Large intestine (tissue), 12 donors: ENCODE measurements around the gene SCGB1C1. TPM values are rescaled to one million over a fixed set of nuclear protein-coding genes. Genes with fewer than 3 reads are reported as not detected.
"Not testable (repeated sequence)": the region's sequence is repeated elsewhere in the genome, so short reads cannot be mapped to it uniquely, and the experiment has no call there.

Experiments used
- DNase-seq, 2 donors: peaks; one replicate each; pipeline versions ENCODE4 v3.0.0 to v3.0.0-alpha.2; 2013
- H3K27ac ChIP-seq: one replicate; pipeline ENCODE4 v1.5.1; 2013; ENCODE audit warnings: low read length
- H3K27me3 ChIP-seq: 2 replicates; pipeline ENCODE4 v1.6.1; 2013; ENCODE audit warnings: low read length; ENCODE audit not compliant: control insufficient read depth, insufficient read depth
- H3K36me3 ChIP-seq: 2 replicates; pipeline ENCODE4 v1.6.1; 2013; ENCODE audit warnings: low read length; ENCODE audit not compliant: control insufficient read depth, insufficient read depth
- H3K4me1 ChIP-seq: one replicate; pipeline ENCODE4 v1.6.1; 2013; ENCODE audit warnings: low read length; ENCODE audit not compliant: control insufficient read depth, insufficient read depth
- H3K4me3 ChIP-seq: one replicate; pipeline ENCODE4 v1.5.1; 2013; ENCODE audit warnings: low read length
- H3K9me3 ChIP-seq: one replicate; pipeline ENCODE4 v1.6.1; 2013; ENCODE audit warnings: mild to moderate bottlenecking, low read depth, low read length, moderate library complexity; ENCODE audit not compliant: control insufficient read depth
- WGBS: methylation state at CpG from one replicate; pipeline ENCODE4 v1.1.5; 2013; ENCODE audit warnings: low lambda C conversion rate; ENCODE audit not compliant: insufficient coverage; 5-methylcytosine and 5-hydroxymethylcytosine counted together
- long read RNA-seq, 11 donors: transcript quantifications; one replicate each; lab custom pipeline, GENCODE V29; 2026
- polyA plus RNA-seq: library from polyadenylated mRNA; unstranded; fragments of 120-200 nt; gene quantifications from one replicate; pipeline ENCODE4 v1.2.1, GENCODE V29; 2013

SCGB1C1 gene
- not detected for polyA plus RNA-seq
- long read RNA-seq, donor 1: 0 reads
- long read RNA-seq, donor 2: 0 reads
- long read RNA-seq, donor 3: 0 reads
- long read RNA-seq, donor 4: 0 reads
- long read RNA-seq, donor 5: 0 reads
- long read RNA-seq, donor 6: 0 reads
- long read RNA-seq, donor 7: 0 reads
- long read RNA-seq, donor 8: 0 reads
- long read RNA-seq, donor 9: 0 reads
- long read RNA-seq, donor 10: 0 reads
- long read RNA-seq, donor 11: 0 reads

- no CpG with 5 or more reads among the region's 11 CpGs for WGBS
- H3K4me1 ChIP-seq, H3K27ac ChIP-seq, H3K27me3 ChIP-seq, DNase-seq, H3K9me3 ChIP-seq, H3K4me3 ChIP-seq, H3K36me3 ChIP-seq: not testable (repeated sequence)
These were observed at the start of gene SCGB1C1 for GRCh38 chr11:192674-193128. TSS of gene SCGB1C1 (plus strand) at chr11:193078. CDS start at chr11:193100, 22 bp downstream.

GRCh38 chr11:180242-180641, 12.6 kb upstream of the SCGB1C1 start:
- WGBS: no CpG with 5 or more reads among the region's 13 CpGs
- H3K27me3 ChIP-seq, H3K27ac ChIP-seq, H3K9me3 ChIP-seq, H3K4me3 ChIP-seq, H3K36me3 ChIP-seq, H3K4me1 ChIP-seq, DNase-seq: not testable (repeated sequence)

- H3K27ac ChIP-seq, H3K4me1 ChIP-seq, H3K27me3 ChIP-seq, H3K36me3 ChIP-seq, H3K9me3 ChIP-seq, H3K4me3 ChIP-seq, DNase-seq: not testable (repeated sequence)
- no CpG with 5 or more reads among the region's 55 CpGs for WGBS
These were observed 3.6 kb upstream of the SCGB1C1 start for GRCh38 chr11:189200-189783.

- WGBS: no CpG with 5 or more reads among the region's 25 CpGs
- not testable (repeated sequence) for H3K9me3 ChIP-seq, DNase-seq, H3K4me1 ChIP-seq, H3K4me3 ChIP-seq, H3K27me3 ChIP-seq, H3K27ac ChIP-seq, H3K36me3 ChIP-seq
These were observed 3.0 kb upstream of the SCGB1C1 start for GRCh38 chr11:189843-190311.

- H3K27me3 ChIP-seq, H3K4me3 ChIP-seq, DNase-seq, H3K36me3 ChIP-seq, H3K27ac ChIP-seq, H3K9me3 ChIP-seq, H3K4me1 ChIP-seq: not testable (repeated sequence)
- no CpG with 5 or more reads among the region's 5 CpGs for WGBS
These were observed 2.3 kb upstream of the SCGB1C1 start for GRCh38 chr11:190546-190945.

GRCh38 chr11:191490-192478, 1.1 kb upstream of the SCGB1C1 start:
- H3K36me3 ChIP-seq, DNase-seq, H3K9me3 ChIP-seq, H3K4me1 ChIP-seq, H3K27me3 ChIP-seq, H3K27ac ChIP-seq, H3K4me3 ChIP-seq: not testable (repeated sequence)
- no CpG with 5 or more reads among the region's 8 CpGs for WGBS

- not testable (repeated sequence) for DNase-seq, H3K36me3 ChIP-seq, H3K27ac ChIP-seq, H3K4me1 ChIP-seq, H3K9me3 ChIP-seq, H3K27me3 ChIP-seq, H3K4me3 ChIP-seq
- WGBS: no CpG with 5 or more reads among the region's 5 CpGs
These were observed 603 bp downstream of the SCGB1C1 start for GRCh38 chr11:193481-193880.

- no peaks in the 10 kb centered on the region for H3K4me1 ChIP-seq
- no peak for DNase-seq
- no peaks in the 10 kb centered on the region for H3K27me3 ChIP-seq
- H3K27ac ChIP-seq: no peak overlapping the region
- WGBS: no CpG with 5 or more reads among the region's 23 CpGs
- no peak overlapping the region for H3K4me3 ChIP-seq
- H3K9me3 ChIP-seq: peaks cover 3% of the 10 kb centered on the region
- peaks cover 12% of the 10 kb centered on the region for H3K36me3 ChIP-seq
These were observed 4.2 kb downstream of the SCGB1C1 start for GRCh38 chr11:196786-197731.

- no CpG with 5 or more reads among the region's 9 CpGs for WGBS
- no peak overlapping the region for H3K27ac ChIP-seq
- peaks cover 3% of the 10 kb centered on the region for H3K9me3 ChIP-seq
- no peaks in the 10 kb centered on the region for H3K4me1 ChIP-seq
- no peaks in the 10 kb centered on the region for H3K27me3 ChIP-seq
- no peak for DNase-seq
- H3K4me3 ChIP-seq: no peak overlapping the region
- H3K36me3 ChIP-seq: peaks cover 12% of the 10 kb centered on the region
These were observed 4.9 kb downstream of the SCGB1C1 start for GRCh38 chr11:197741-198235.
